Smooth muscle cell (in vitro differentiated cells): ENCODE measurements around the gene KLC4. TPM values are rescaled to one million over a fixed set of nuclear protein-coding genes. Genes with fewer than 3 reads are reported as not detected.

ENCODE experiments used
- DNase-seq: peaks from one replicate; lab custom pipeline; 2025; ENCODE audit not compliant: unreplicated experiment; lab: John Stamatoyannopoulos, UW
- H2AFZ ChIP-seq: fragments of 200-600 bp; sonication (generic); 2 replicates; pipeline ENCODE4 v1.6.0; 2016; ENCODE audit warnings: antibody characterized with exemption, low read depth, mild to moderate bottlenecking
- H3F3A ChIP-seq: fragments of 200-600 bp; sonication (generic); 2 replicates; pipeline ENCODE4 v1.6.0; 2017; ENCODE audit warnings: antibody characterized with exemption, low read depth
- H3K27ac ChIP-seq: fragments of 200-600 bp; sonication (generic); 2 replicates; pipeline ENCODE4 v1.5.1; 2016; ENCODE audit warnings: low read depth, mild to moderate bottlenecking
- H3K27me3 ChIP-seq: fragments of 200-600 bp; sonication (generic); 2 replicates; pipeline ENCODE4 v1.6.1; 2016; ENCODE audit warnings: low read depth, mild to moderate bottlenecking
- H3K36me3 ChIP-seq: fragments of 200-600 bp; sonication (generic); 2 replicates; pipeline ENCODE4 v1.5.1; 2016; ENCODE audit warnings: low read depth
- H3K4me1 ChIP-seq: fragments of 200-600 bp; sonication (generic); 2 replicates; pipeline ENCODE4 v1.5.1; 2016; ENCODE audit warnings: low read depth
- H3K4me2 ChIP-seq: fragments of 200-600 bp; sonication (generic); 2 replicates; pipeline ENCODE4 v1.6.0; 2016; ENCODE audit warnings: mild to moderate bottlenecking
- H3K4me3 ChIP-seq: fragments of 200-600 bp; sonication (generic); 2 replicates; pipeline ENCODE4 v1.5.1; 2016; ENCODE audit warnings: mild to moderate bottlenecking
- H3K79me2 ChIP-seq: fragments of 200-600 bp; sonication (generic); 2 replicates; pipeline ENCODE4 v1.6.0; 2016; ENCODE audit warnings: low read depth, mild to moderate bottlenecking
- H3K9ac ChIP-seq: fragments of 200-600 bp; sonication (generic); 2 replicates; pipeline ENCODE4 v1.6.0; 2016; ENCODE audit warnings: low read depth
- H3K9me3 ChIP-seq: fragments of 200-600 bp; sonication (generic); replicated peaks from 2 replicates; pipeline ENCODE4 v1.5.1; 2016; ENCODE audit warnings: low read depth
- H4K20me1 ChIP-seq: fragments of 200-600 bp; sonication (generic); 2 replicates; pipeline ENCODE4 v1.6.0; 2016; ENCODE audit warnings: low read depth
- WGBS: methylation state at CpG from one replicate; pipeline ENCODE4 v1.1.7; 2016; ENCODE audit warnings: low lambda C conversion rate; 5-methylcytosine and 5-hydroxymethylcytosine counted together
- polyA plus RNA-seq: library from polyadenylated mRNA; unstranded; fragments of >200 nt; fragmentation: Nextera tagmentation; extraction: Ambion mirVana; gene quantifications from 2 replicates; pipeline ENCODE4 v1.2.1, GENCODE V29; 2016
- total RNA-seq: library from RNA; depleted of rRNA; stranded (reverse); fragments of >200 nt; gene quantifications from 2 replicates; pipeline ENCODE4 v1.2.3, GENCODE V29; 2014
- TF ChIP-seq, protein P1 (sequence below): fragments of 200-600 bp; sonication (generic); IDR thresholded peaks from 2 replicates; pipeline ENCODE4 v1.5.1; 2017; ENCODE audit warnings: borderline replicate concordance, mild to moderate bottlenecking, antibody characterized with exemption; ENCODE audit not compliant: insufficient read depth, poor library complexity, severe bottlenecking

The KLC4 gene
- total and polyA plus RNA-seq, 2 experiments from 2014 or later, result 20.0 to 25.7 TPM

GRCh38 chr6:43033496-43034189 lies 25.8 kb upstream of the KLC4 start:
- no peak overlapping the region for H3K4me3 ChIP-seq
- TF ChIP-seq, protein P1, sequence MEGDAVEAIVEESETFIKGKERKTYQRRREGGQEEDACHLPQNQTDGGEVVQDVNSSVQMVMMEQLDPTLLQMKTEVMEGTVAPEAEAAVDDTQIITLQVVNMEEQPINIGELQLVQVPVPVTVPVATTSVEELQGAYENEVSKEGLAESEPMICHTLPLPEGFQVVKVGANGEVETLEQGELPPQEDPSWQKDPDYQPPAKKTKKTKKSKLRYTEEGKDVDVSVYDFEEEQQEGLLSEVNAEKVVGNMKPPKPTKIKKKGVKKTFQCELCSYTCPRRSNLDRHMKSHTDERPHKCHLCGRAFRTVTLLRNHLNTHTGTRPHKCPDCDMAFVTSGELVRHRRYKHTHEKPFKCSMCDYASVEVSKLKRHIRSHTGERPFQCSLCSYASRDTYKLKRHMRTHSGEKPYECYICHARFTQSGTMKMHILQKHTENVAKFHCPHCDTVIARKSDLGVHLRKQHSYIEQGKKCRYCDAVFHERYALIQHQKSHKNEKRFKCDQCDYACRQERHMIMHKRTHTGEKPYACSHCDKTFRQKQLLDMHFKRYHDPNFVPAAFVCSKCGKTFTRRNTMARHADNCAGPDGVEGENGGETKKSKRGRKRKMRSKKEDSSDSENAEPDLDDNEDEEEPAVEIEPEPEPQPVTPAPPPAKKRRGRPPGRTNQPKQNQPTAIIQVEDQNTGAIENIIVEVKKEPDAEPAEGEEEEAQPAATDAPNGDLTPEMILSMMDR, result no peak
- peaks cover 37% of the 10 kb centered on the region for H3F3A ChIP-seq
- H4K20me1 ChIP-seq, result peaks cover 49% of the 10 kb centered on the region
- no peaks in the 10 kb centered on the region for H3K79me2 ChIP-seq
- no peak for DNase-seq
- peaks cover 3% of the 10 kb centered on the region for H3K36me3 ChIP-seq
- no peaks in the 10 kb centered on the region for H3K9me3 ChIP-seq
- H2AFZ ChIP-seq, result no peak overlapping the region
- no peaks in the 10 kb centered on the region for H3K27me3 ChIP-seq
- no peaks in the 10 kb centered on the region for H3K4me1 ChIP-seq
- H3K4me2 ChIP-seq, result no peak overlapping the region
- no peak overlapping the region for H3K9ac ChIP-seq
- peak overlapping the region; percentile 3 for H3K27ac ChIP-seq
- WGBS, result 59% methylated on average over 2 of the region's 2 CpGs

- H3K4me3 ChIP-seq, result no peak overlapping the region
- DNase-seq, result no peak
- peaks cover 44% of the 10 kb centered on the region for H4K20me1 ChIP-seq
- no peak overlapping the region for H3K9ac ChIP-seq
- no peaks in the 10 kb centered on the region for H3K9me3 ChIP-seq
- H3K36me3 ChIP-seq, result peaks cover 2% of the 10 kb centered on the region
- no peak overlapping the region for H2AFZ ChIP-seq
- peaks cover 33% of the 10 kb centered on the region for H3F3A ChIP-seq
- H3K4me2 ChIP-seq, result no peak overlapping the region
- H3K27me3 ChIP-seq, result no peaks in the 10 kb centered on the region
- TF ChIP-seq, protein P1, result no peak
- H3K79me2 ChIP-seq, result no peaks in the 10 kb centered on the region
- no peak overlapping the region for H3K27ac ChIP-seq
- H3K4me1 ChIP-seq, result no peaks in the 10 kb centered on the region
- WGBS, result 92% methylated on average over 2 of the region's 2 CpGs
These were observed 25.3 kb upstream of the KLC4 start for GRCh38 chr6:43034190-43034525.

DNA sequence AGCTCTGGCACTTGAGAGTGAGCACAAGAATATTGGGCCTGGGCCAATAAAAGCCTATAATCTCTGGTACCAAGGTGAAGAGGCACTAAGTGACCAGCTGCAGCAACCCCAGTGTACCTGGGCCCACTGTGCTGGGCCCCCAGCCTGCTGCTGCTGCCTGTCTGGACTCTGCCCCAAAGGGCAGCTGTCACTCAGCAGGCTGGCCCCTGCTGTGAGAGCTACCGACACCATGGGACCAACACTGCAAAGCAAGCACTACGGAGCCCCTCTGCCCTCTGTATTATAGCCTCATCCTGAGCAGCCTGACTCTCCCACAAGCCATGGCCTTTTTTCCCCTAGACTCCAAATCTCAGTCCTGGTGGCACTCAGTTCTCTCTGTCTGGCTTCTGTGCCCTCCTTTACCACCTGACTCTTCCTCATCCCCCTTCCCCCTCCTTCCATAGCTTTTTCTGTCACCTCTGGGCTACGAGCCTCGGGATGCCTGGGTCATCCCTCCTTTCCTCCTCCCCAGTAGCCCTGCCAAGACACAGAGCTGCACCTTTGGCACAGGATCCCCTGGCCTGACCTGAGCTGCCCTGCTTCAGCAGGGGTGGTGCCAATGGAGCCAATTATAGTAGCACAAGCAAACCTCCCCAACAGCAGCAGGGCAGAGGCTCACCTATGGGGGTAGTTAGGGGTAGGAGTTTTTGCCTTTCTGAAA lies 23.8 kb upstream of the KLC4 start:
- H3K27ac ChIP-seq, result no peak overlapping the region
- H3K27me3 ChIP-seq, result no peaks in the 10 kb centered on the region
- H3K9me3 ChIP-seq, result no peaks in the 10 kb centered on the region
- WGBS, result 91% methylated on average over 4 of the region's 4 CpGs
- H3K9ac ChIP-seq, result no peak overlapping the region
- H3K36me3 ChIP-seq, result no peaks in the 10 kb centered on the region
- H3K4me1 ChIP-seq, result no peaks in the 10 kb centered on the region
- no peak overlapping the region for H3K4me3 ChIP-seq
- H2AFZ ChIP-seq, result no peak overlapping the region
- peaks cover 21% of the 10 kb centered on the region for H3F3A ChIP-seq
- peaks cover 30% of the 10 kb centered on the region for H4K20me1 ChIP-seq
- TF ChIP-seq, protein P1, result no peak
- H3K4me2 ChIP-seq, result no peak overlapping the region
- no peaks in the 10 kb centered on the region for H3K79me2 ChIP-seq
- DNase-seq, result no peak
